GM21423 (cell line): ENCODE results near the gene CCNK.

Experiments
- ATAC-seq: cut with Tn5 transposase; IDR thresholded peaks from one replicate; pipeline ENCODE4 v1.9.1; 2021; ENCODE audit warnings: mild to moderate bottlenecking, moderate library complexity; ENCODE audit not compliant: unreplicated experiment

The CCNK gene

DNA sequence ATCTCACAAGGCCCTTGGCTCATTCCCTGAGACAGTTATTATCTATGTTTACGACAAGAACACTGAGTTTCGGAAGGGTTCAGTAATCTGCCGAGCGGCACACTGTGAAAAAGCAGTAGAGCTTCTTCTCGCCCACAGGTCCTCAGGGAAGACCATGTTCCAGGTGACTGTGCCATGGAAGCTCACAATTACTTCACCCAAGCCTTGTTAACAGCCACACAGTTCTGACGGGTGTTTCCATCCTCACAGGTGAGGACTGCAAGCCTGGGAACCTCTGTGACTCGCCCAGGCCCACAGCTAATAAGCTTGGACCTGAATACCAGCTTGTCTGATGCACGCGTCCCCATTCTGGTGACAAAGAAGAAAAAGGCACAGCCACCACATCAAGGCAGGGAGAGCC lies 15.9 kb upstream of the CCNK start:
- no peak for ATAC-seq

DNA sequence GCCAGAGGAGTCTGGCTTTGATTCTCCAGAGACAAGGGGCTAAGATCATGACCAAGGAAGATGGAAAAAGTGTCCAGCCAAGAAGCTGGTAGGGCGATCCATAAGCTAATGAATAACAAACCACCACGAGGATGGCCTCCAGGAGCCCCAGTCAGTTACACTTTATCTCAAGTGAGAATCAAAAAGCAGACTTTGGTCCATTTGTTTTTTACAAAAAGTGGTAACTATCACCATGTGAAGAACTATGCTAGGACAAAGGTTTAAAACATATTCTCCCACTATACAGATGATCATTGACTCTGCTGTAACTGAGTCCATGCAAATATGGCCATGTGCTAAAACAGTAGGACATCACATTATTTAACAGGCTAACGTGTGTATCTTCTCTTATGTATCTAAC lies 14.5 kb upstream of the CCNK start:
- ATAC-seq: no peak

DNA sequence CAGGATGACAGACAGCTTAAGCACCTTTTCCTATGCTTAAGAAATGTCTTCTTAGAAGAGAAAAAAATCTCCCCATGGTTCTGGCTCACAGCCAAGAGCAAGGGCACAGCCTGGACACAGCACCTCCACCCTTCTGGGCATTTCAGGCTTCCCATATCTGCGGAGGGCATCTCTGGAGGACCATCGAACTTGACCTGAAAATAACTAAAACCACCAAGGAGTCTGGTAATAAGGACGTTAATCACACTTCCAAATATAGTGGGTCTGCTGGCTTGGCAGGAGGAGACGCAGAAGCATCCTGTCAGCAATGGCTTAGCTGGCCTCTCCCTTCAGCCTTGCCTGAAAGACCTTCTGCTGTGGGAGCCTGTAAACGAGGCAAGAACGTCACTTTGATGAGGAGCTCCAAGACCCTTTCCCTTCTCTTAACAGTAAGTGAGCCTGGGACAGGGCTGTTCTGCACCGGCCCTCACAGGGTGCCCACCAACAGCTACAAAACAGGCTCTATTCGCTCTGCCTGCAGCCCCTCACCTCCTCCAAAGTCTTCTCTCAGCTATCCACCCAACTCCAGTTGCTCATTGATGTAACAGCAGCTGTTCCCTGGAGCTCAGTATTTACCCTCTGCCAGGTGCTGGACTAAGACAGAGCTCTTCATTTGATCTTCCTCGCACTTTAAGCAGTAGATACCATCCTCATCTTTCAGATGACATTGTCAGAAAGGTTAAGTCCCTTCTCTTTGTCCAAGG lies 13.7 kb upstream of the CCNK start:
- no peak for ATAC-seq

DNA sequence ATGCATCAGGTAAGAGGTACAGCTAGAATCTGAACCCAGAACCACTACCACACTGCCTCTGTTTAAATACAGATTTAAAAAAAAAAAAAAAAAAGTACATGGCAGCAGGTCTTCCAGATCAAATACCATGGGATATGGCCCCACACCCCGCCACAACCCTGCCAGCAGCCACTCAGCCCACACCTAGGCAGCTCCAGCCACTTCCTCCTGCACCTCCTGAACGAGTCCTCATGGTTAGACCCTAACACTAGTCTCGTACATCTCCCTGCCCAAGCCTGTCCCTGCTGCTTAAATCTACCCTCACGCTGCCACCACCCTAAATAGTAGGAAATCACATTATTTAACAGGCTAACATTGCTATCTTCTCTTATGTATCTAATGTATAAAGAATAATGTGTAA lies 13.1 kb upstream of the CCNK start:
- ATAC-seq: no peak

DNA sequence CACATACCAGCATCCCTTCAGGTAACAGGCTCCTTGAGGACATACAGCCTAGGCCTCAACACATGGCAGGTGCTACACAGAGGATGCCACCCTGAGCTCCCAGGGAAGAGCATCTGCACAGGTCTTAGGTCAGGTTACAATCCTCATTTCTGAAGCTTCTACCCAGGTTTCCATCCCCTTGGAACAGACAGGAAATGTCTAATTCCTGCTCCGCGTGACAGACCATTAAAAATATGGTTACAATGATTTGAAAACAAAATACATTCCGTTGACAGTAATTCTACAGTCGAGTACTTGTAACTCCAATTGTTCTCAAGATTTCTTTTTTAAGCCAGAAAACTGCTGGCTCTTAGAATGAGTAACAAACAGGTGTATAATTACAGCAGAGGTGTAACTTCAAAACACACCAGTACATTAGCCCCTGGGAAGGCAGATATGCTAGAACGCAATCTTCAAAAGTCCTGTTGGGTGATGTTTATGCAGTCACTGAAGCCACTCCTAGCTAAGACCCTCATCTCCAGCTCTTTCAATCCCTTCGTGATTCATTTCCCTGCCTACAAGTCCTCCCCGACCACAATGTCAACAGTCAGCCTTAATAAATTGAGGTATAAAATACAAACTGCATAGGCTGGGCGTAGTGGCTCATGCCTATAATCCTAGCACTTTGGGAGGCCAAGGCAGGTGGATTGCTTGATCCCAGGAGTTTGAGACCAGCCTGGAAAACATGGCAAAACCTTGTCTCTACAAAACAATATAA lies 12.2 kb upstream of the CCNK start:
- ATAC-seq: no peak

DNA sequence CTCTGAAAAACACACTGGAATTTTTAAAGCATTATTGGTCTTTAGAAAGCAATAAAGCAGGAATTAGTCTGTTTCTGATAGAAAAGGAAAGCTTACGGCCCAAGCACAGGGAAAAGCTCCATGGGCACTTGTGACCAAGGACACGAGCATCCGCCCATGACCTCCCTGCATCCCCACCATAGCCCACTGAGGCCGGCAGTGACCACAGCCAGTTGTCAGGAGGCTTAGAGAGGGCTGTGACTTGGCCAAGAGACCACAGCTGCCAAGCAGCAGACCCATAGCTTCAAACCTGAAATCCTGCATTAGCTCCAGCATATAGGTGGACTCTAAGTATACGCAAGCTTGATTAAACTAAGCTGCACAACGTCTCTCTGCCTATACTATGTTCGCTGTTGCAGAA lies 9.5 kb upstream of the CCNK start:
- no peak for ATAC-seq

DNA sequence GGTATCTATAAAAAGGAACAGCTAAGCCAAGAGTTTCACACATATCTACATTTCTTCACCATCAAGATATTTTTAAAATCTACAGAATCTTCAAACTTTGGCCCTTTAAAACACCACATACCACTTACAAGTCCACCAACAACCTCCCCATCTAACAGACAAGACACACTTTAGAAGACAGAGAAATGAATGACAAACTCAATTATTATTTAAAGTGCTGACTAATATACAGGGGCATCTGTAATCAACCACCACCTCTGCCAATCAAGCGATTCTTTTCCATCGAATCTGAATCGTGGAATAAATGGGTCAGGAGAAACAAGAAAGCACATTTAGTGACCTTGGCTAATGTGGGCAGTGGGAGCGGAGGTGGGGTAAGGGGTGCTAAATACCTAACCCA lies 8.3 kb upstream of the CCNK start:
- ATAC-seq: no peak

DNA sequence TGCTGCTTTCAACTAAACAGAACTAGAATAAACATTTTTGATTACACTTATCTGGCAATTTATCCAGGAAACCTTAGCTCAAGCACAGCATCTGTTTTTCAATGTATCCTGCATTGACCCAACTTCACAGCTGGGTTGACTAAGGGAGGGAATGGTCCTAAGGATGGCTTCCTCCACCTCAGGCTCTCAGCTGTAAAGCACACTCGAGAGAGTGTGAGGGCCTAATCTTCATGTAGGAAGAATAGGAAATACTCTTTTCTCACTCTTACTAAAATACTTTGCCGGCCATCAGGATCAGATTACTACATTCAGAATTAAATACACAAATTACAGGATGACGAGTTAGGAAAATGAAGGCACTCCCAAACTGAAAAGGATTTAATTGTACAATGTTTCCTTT lies 7.8 kb upstream of the CCNK start:
- no peak for ATAC-seq

DNA sequence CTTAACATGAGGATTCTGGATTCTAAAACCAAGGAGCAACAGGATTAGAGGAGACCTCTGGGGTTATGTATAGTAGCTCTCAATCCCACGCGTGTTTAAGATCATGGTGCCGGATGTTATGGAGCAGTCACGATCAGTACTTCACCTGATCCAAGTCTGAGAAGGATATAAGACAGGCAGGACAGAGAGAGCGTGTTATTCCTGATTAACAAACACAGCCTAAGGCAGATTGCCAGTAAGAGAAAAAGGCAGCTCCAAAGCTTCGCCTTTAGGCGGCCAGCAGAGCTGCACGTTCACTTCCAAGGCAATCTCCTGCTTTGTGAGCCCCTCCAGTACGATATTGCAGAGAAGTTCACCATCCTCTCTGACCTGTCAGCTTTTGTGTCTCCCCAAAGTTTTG lies 6.0 kb upstream of the CCNK start:
- no peak for ATAC-seq

DNA sequence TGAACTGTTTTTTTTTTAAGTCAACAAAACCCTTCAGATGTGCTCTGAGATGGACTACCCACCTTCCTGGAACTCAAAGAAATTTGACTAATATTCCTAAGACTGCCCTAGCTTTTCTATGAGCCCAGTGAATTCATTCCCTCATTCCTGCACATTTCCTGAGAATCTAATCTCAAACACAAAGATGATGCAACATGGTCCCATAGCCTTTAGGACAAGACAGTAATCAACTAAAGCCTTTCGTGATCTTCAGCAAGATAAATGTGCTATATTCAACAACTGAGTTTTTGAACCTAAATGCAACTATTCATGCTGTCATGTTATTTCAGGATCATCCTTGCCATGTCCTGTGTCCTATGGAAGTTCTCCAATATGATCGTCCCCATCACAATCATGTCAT lies 5.5 kb upstream of the CCNK start:
- ATAC-seq: no peak

DNA sequence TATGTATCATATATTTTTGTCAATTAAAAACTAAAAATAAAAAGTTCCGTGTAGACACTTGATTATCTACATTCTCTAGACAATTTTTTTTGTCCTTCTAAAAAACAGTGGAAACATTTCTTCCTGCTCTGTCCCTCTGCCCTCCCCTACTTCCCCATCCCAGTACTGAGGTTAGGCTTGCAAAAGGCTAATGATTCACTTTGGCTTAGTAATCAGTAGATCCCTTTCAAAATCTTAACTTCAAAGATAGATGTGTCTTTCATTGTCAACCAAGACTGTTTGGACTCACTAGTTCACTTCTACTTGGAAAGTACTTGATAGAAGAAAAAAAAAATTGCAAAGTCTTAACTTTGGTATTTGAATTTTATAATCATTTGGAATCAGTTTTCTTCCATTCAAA lies 4.3 kb upstream of the CCNK start:
- no peak for ATAC-seq

DNA sequence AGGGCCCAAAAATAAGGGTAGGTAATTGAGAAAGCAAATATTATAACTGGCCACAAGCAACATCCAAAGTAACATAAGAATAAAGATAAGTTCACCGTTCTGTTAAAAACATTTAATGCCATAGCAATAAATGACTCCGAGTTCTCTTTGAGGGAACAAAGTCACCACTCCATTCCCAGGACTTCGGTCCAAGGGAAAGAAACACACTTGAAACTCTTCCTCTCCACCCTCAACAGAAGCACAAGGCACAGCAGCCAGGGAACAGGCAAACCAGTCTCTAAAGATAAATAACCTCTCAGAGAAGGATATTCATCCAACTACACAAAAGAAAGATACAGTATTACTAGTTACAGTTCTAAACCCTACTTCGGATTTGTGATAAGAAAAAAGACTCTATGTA lies 3.1 kb upstream of the CCNK start:
- no peak for ATAC-seq

DNA sequence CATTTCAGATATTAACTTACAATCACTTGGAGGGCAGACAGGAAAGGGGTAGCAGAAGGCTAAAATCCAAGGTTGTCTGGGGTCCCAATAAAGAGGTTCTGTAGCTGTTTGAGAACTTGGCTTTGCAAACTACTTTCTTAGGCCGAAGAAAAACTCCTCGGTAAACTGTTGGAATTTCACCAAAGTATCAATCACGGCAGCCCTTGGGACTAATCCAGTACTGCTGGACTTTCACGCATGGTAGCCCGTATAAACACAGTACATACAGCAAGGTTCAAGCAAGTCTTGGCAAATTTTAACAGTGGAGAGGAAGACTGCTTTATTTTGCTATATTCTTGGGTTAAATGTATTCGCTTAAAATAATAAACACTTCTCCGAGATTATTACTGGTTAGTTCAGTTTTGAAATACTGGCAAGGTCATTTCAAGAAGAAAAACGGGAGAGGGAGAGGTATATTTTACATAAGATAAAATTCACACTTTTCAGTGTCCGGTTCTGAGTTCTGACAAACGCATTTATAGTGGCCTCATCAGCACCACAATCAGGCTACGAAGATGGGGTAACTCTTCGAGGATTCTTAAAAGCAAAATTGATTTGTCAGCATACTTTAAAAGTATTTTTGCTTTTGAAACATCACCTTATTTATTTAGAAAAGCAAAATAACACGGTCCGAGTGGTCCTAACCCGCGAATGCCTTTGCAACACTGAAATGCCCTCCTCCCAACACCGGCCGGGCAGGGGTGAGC lies 1.9 kb upstream of the CCNK start:
- no peak for ATAC-seq

DNA sequence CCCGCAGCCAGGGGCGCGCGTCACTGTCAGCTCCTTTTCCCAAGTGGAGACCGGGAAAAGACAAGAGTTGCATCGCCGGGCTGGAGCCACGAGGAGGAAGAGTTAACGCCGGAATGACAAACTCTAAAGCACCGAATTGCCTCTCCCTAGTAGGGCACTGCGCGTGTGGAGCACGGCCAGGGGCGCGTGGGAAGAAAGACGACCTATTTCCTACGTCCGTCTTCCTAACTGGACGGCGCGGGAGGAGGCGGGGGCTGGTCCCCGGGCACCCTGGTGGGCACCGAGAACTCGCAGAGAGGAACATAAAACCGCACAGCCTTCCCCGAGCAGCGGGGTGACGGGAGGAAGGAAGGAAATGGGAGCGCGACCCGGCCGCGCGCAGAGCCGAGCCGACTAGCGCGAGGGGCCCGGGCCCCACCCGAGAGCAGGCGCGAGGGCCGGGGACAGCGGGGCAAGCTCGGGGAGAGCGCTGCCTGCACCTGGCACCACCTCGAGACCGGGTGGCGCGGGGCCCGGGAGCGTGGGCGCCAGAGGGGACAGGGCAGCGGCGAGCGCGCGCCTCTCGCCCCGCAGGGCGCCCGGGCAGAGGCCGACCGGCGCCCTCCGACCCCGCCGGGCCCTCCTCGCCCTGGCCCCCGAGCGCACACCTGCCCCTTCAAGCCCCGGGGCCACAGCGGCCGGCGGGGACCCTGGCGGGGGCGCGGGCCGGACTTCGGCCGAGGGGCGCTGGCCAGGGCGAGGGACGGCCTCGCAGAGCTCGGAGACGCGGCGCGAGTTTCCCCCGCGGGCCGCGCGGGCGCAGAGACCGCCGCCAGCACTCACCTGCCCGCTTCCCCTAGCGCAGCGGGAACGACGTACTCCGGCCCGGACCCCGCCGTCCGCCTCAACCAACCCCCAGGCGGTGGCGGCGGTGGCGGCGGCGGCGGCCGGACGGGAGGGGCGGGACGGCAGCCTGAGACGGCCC lies 1.0 kb upstream of the CCNK start, which contains the start of gene SETD3:
SETD3 (minus strand) TSS at position 954 of the 964 bp plus-strand sequence. CDS start 15,054 bp downstream, outside the sequence.
- ATAC-seq: peak; percentile 3

DNA sequence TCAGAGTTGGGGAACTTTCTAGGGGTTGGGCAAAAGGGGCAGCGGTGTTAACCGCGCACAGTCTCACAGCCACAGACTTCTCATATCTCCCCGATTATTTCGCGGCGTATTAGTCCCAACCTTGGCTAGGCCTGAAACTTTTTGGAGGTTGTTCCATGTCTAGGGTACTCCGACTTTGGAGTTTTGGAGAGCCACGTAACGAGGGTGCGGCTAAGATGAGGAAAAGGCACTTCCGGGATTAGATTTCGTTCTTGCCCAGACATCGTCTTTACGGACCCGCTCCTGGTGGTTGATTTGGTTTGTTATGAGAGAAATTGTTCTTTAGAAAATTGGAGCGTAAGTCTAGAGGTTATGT lies 513 bp downstream of the CCNK start:
- ATAC-seq: no peak

DNA sequence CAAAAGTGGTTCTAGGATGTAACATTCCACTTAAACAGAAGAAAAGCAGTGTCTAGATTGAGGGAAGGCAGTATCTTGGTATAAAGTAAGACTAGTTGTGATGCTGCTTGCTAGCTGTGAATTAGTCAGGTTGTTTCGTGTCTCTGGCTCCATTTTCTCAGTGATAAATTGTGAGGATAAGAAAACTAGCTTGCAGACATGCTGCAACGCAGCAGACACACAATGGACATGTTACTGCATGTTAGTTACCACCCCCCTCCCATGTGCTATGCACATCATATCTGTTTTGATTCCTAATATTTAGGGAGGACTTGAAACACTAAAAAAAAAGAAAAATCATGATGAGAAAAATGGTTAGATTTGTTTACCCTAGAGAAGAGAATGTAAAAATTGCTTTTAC lies 2.9 kb downstream of the CCNK start:
- no peak for ATAC-seq

DNA sequence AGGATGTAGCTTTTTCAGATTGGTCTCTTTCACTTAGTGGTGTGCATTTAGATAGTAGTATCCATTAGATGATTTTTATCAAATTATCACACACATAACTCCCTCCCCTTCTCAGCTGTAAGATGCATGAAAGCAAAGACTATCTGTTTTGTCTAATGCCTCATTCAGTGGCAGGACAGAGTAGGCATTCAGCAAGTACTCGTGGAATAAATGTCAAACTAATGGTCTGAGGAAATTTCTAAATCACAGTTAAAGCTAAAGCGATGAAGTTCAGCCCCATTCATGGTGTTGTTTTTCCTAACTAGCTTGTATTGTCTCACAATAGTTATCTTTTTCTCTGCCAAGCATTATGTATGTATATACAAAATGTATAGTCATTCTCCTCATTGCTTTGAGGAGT lies 16.1 kb downstream of the CCNK start:
- ATAC-seq: no peak

DNA sequence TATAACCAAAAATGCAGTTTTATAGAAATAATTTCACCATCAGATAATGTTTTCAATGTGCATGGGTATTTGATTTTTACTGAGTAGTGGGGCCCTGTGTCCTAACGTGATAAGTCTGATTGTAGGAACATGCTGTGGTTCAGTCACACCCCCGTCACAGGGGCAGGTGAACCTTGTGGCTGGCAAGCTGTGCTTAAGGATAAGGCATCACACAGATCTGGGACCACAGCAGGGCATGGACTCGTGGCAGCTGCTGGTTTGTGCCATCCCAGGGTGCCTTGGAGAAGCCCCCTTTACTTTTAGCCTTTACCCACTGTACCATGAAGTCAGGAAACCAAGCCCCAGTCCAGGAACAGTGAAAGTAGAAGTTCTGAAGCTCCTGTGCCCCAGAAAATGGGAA lies 16.7 kb downstream of the CCNK start:
- ATAC-seq: no peak

DNA sequence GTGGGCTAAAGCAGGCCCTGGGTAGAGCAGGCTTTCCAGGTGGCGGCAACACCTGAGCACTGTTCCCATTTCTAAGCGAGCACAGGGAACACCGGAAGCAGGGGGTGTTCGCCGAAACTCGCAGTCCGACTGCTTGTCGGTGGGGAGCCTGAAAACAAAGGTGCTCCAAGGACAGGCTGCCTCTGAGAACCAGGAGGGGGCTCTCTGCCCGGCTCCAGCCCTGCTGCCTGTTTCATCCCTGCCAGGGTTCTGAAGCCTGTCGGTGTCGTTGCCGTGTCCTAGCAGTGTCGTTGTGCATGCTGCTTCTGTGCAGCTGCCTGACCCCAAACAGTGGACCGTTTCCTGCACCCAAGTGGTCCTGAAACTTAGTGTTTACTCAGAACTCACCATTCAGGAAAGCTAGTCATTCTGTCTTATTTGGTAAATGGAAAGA lies 21.8 kb downstream of the CCNK start:
- ATAC-seq: no peak

DNA sequence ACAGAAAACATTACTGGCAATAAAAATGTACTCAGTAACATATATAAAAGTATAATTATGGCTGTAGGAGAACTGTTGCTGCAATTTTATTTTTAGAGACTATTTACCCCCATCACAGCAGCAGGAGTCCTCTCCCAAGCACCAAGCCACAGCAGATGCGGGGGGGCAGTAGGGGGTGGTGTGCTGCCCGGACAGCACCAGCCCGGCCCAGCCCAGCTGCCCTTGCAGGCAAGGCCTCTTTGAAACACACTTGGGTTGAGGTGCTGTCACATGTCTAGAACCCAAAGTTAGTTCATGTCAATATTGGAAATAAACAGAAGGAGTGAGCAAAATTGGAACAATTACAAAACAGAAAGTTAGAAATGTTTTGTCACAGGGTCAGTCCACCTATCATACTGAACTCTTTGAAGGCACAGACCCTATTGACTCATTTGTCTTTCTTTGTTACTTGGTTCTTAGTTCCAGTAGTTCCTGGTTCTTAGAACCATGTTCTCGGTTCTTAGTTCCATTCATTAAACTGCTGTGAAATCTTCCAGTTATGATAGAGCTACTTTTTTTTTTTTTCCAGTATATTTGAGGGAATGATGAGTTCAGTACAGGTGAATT lies 22.7 kb downstream of the CCNK start:
- no peak for ATAC-seq
